GM13977 (cell line): ENCODE data around the gene CAB39L.
A peak's percentile ranks its signal among the peaks of the same experiment; 100 is the strongest.

Source experiments
- DNase-seq: peaks from one replicate; pipeline ENCODE4 v3.0.0; 2012; ENCODE audit warnings: low spot score
- in situ Hi-C: fragments of 300-500 bp; cut with MboI; formaldehyde crosslinking; loops from one replicate; pipeline ENCODE4 v1.12.0; 2022; ENCODE audit warnings: low sequenced_read_pairs, low pct_unique_long_range_greater_than_20kb, mixed read lengths, inconsistent platforms; ENCODE audit not compliant: unreplicated experiment
- TF ChIP-seq, protein P1 (sequence below): IDR thresholded peaks from 2 replicates; pipeline ENCODE4 v1.5.1; 2012; ENCODE audit warnings: mild to moderate bottlenecking, control low read depth; ENCODE audit not compliant: insufficient read depth; ENCODE audit errors: extremely low read depth, missing control alignments

The CAB39L gene

DNA sequence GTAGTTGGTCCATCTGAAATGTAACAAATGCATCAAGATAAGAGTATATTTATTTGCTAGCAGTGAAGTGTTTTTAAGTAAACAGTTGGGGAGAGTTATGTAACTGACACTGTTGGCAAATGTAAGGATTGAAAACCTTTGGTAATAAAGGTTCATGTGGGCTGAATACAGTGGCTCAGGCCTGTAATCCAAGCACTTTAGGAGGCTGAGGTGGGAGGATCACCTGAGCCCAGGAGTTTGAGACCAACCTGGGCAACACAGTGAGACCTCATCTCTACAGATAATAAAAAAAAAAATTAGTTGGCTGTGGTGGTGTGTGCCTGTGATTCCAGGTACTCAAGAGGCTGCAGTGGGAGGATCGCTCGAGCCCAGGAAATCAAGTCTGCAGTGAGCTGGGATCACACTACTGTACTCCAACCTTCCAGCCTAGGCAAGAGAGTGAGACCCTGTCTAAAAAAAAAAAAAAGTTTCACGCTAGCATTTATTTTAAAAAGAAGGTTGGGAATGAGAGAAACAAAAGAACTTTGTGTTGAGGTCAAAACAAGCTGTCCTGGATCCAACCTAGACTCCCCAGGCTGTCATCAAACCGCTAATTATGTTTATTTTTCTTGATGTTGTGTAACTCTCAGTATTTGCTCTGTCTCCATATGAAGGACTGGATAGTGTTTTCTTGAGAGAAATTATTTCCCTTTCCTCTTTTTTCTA is 20.9 kb upstream of the CAB39L start:
- DNase-seq, result no peak
- TF ChIP-seq, protein P1, sequence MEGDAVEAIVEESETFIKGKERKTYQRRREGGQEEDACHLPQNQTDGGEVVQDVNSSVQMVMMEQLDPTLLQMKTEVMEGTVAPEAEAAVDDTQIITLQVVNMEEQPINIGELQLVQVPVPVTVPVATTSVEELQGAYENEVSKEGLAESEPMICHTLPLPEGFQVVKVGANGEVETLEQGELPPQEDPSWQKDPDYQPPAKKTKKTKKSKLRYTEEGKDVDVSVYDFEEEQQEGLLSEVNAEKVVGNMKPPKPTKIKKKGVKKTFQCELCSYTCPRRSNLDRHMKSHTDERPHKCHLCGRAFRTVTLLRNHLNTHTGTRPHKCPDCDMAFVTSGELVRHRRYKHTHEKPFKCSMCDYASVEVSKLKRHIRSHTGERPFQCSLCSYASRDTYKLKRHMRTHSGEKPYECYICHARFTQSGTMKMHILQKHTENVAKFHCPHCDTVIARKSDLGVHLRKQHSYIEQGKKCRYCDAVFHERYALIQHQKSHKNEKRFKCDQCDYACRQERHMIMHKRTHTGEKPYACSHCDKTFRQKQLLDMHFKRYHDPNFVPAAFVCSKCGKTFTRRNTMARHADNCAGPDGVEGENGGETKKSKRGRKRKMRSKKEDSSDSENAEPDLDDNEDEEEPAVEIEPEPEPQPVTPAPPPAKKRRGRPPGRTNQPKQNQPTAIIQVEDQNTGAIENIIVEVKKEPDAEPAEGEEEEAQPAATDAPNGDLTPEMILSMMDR, result no peak
- in situ Hi-C loops, result no loop called here

DNA sequence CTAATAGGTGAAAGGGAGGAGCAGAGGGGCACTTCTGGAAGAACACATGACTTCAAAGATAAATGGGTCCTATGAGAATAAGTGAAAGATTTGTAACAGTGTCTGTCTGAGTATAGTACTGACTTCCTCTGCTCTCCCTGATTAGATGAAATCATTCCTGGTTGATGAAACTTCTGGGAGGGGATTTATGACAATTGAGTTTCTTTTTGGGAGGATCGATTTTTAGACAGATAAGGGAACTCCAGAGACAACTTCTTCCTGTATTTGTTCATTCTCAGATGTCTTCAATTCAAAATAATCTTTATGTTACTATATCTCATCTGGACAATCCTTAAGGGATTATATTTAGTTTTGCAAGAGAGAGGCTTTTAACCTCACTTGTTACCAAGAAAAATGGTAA is 20.2 kb upstream of the CAB39L start:
- DNase-seq, result no peak
- in situ Hi-C loops, result no loop called here
- TF ChIP-seq, protein P1, result no peak

DNA sequence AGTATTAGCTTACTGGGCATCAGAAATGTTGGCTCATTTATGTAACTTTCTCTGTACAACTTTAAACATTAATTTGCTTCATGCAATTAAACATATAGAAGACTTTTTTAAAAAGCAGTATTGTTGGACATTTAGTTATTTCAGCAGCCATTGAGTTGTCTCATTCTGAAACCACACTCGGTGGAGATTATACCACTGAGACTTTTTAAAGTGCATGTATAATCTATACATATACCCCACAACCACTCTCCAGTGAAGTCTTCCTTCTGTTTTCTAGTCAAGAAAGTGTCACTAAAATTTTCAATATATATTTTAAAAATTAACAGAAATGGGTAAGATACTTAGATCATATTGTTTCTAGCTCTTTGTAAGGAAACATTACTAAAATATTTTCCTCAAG is 15.7 kb upstream of the CAB39L start:
- in situ Hi-C loops, result no loop called here
- TF ChIP-seq, protein P1, result no peak
- DNase-seq, result peak; percentile 28

DNA sequence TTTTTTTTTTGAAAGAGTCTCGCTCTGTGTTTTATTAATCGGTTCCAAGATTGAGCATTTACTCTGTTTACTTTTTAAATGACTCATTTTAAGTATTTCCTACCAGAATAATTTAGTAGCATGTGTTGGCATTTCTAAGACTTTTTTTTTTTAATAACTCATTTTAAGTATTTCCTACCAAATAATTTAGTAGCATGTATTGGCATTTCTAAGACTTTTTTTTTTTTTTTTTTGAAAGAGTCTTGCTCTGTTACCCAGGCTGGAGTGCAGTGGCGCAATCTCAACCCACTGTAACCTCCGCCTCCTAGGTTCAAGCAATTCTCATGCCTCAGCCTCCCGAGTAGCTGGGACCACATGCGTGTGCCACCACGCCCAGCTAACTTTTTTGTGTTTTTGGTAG is 13.4 kb upstream of the CAB39L start:
- in situ Hi-C loops, result no loop called here
- TF ChIP-seq, protein P1, result no peak
- no peak for DNase-seq

DNA sequence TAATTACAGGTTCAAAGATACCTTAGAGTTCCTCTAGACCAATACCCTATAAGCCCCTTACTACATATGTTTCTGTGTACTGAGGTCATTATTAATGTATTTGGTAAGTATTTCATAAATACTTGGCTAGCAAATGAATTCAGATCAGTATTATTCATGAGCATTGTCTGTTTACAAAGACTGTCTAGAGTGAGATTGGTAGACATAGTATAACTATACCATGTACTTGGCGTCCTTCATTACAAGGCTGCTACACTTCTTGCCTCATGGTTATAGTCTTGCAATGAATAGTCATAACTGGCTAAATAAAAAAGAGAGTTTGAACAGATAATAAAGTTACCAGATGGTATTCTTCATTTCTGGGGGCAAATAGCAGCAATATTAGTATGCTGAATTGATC is 12.3 kb upstream of the CAB39L start:
- in situ Hi-C loops, result no loop called here
- DNase-seq, result no peak
- TF ChIP-seq, protein P1, result no peak

DNA sequence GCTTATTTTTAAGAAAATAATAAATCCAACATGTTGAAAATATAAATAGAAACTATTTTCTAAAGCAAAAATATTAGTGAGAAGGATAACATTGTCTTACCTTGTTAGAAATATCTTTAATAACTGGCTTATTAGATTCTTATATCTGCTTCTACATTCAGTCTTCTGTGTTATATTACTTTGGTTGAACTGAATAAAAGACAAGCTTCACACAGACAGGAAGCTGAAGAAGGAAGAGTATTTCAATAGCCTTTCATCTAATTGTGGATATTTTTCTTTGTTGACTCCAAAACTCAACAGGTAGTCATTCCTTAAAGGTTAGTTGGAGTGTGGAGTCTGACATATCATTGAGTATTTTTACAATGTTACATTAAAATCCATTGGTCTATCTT is 11.1 kb upstream of the CAB39L start:
- TF ChIP-seq, protein P1, result no peak

More for the DNA sequence above, 11.1 kb upstream of the CAB39L start:
- no peak for DNase-seq
- in situ Hi-C loops, result no loop called here
